ENCODE measurements around the gene DCX. TPM values are rescaled to one million over a fixed set of nuclear protein-coding genes. Genes with fewer than 3 reads are reported as not detected.

Gene DCX
- total and polyA plus RNA-seq, 7 experiments from 2014 or later = not detected

- H3K4me1 Mint-ChIP-seq = no peaks in the 10 kb centered on the region
- POLR2A ChIA-PET = no interaction called here
- H3K4me3 Mint-ChIP-seq = no peak overlapping the region
- H3K27ac Mint-ChIP-seq = no peak overlapping the region
- no peak for DNase-seq
- Histone ChIP-seq H3K27me3 (ENCODE audit: control insufficient read depth in 2 of 2, insufficient read depth in 2 of 2, low read length in 2 of 2) (no peaks in the 10 kb centered on the region), H3K4me3 (ENCODE audit: low read length) (no peak overlapping the region), H3K27ac (ENCODE audit: low read depth, low read length) (no peak overlapping the region), H3K9me3 (ENCODE audit: control insufficient read depth in 2 of 3, low read length in 3 of 3) (no peaks in the 10 kb centered on the region), H3K4me1 (ENCODE audit: control insufficient read depth in 2 of 2, insufficient read depth in 2 of 2, low read length in 2 of 2) (no peaks in the 10 kb centered on the region), H3K36me3 (ENCODE audit: control insufficient read depth in 2 of 3, insufficient read depth in 3 of 3, low read length in 3 of 3) (no peaks in the 10 kb centered on the region)
- no peaks in the 10 kb centered on the region for H3K9me3 Mint-ChIP-seq
- intact Hi-C loops (cut with micrococcal nuclease) = loop anchor here (1.0 to 10.0 kb wide), 4 partner anchors 145 to 792 kb away; no protein-coding TSS in a partner anchor
- peaks cover 0 to 2% (median 0%) of the 10 kb centered on the region in 5 donors for H3K27me3 Mint-ChIP-seq
- CTCF ChIA-PET = no interaction called here
- H3K36me3 Mint-ChIP-seq = no peaks in the 10 kb centered on the region
- ATAC-seq = no peak
Measured at GRCh38 chrX:111244235-111244750, 167.7 kb downstream of the DCX start.

Other genes starting within 250 kb of the DCX start
- not detected for gene CAPN6, start 141.7 kb downstream of the DCX start, total RNA-seq
- gene CAPN6, start 141.7 kb downstream of the DCX start, polyA plus RNA-seq = not detected
- not detected for gene SERTM2, start 99.5 kb upstream of the DCX start, total RNA-seq
- gene SERTM2, start 99.5 kb upstream of the DCX start, polyA plus RNA-seq = not detected

Measured in naive thymus-derived CD4-positive, alpha-beta T cell (primary cell).